SH-SY5Y (cell line): ENCODE results near the gene MARK2.

Experiments used
- GATA2 ChIP-seq: IDR thresholded peaks from 2 replicates; pipeline ENCODE4 v1.6.1; 2011; ENCODE audit warnings: mild to moderate bottlenecking, low read depth, low read length
- GATA3 ChIP-seq: IDR thresholded peaks from 2 replicates; pipeline ENCODE4 v1.6.1; 2011; ENCODE audit warnings: low read depth, mild to moderate bottlenecking, low read length, moderate library complexity

The MARK2 gene

GRCh38 chr11:63876616-63877015 is 37.7 kb downstream of the MARK2 start:
- TF ChIP-seq GATA3 = no peak
- TF ChIP-seq GATA2 = no peak

GRCh38 chr11:63877658-63878241 is 38.8 kb downstream of the MARK2 start:
- TF ChIP-seq GATA3 = no peak

GRCh38 chr11:63879598-63880402 is 40.9 kb downstream of the MARK2 start:
- TF ChIP-seq GATA2 (no peak), GATA3 (no peak)

GRCh38 chr11:63880403-63880790 is 41.5 kb downstream of the MARK2 start:
- TF ChIP-seq GATA2 = no peak
- TF ChIP-seq GATA3 = no peak

- TF ChIP-seq GATA3 (no peak), GATA2 (no peak)
Measured at GRCh38 chr11:63882555-63883242, 43.8 kb downstream of the MARK2 start.

GRCh38 chr11:63883791-63884190 is 44.9 kb downstream of the MARK2 start:
- TF ChIP-seq GATA2 (no peak), GATA3 (no peak)

- TF ChIP-seq GATA2 = no peak
- no peak for TF ChIP-seq GATA3
Measured at GRCh38 chr11:63884196-63884932, 45.5 kb downstream of the MARK2 start.

- TF ChIP-seq GATA2 (no peak), GATA3 (no peak)
Measured at GRCh38 chr11:63887386-63887999, 48.6 kb downstream of the MARK2 start.

GRCh38 chr11:63888170-63889086 is 49.5 kb downstream of the MARK2 start:
- TF ChIP-seq GATA3 = no peak
- TF ChIP-seq GATA2 = no peak

GRCh38 chr11:63889344-63889743 is 50.4 kb downstream of the MARK2 start:
- no peak for TF ChIP-seq GATA3

GRCh38 chr11:63890368-63890767 is 51.5 kb downstream of the MARK2 start:
- no peak for TF ChIP-seq GATA3
- no peak for TF ChIP-seq GATA2

- TF ChIP-seq GATA3 (no peak), GATA2 (no peak)
Measured at GRCh38 chr11:63892228-63892627, 53.3 kb downstream of the MARK2 start.

- no peak for TF ChIP-seq GATA3
- no peak for TF ChIP-seq GATA2
Measured at GRCh38 chr11:63893355-63893754, 54.4 kb downstream of the MARK2 start.
